Small intestine (tissue), 7 donors: ENCODE results near the gene ADSL. TPM values are rescaled to one million over a fixed set of nuclear protein-coding genes. Genes with fewer than 3 reads are reported as not detected.
A peak's percentile ranks its signal among the peaks of the same experiment; 100 is the strongest.

Experiments
- DNase-seq, 2 donors: peaks; one replicate each; pipeline versions ENCODE4 v3.0.0 to v3.0.0-alpha.2; 2013
- FAIRE-seq: peaks from 2 replicates; lab custom pipeline; 2012; peaks lifted over from hg19 to GRCh38; lab: Jason Lieb, UNC
- H3K27ac ChIP-seq, 3 donors: one replicate each; pipeline ENCODE4 v1.5.1; 2013; ENCODE audit warnings: low read length in 2 of 3, mild to moderate bottlenecking in 2 of 3, control low read depth in 1 of 3, inconsistent platforms in 1 of 3, low read depth in 1 of 3, moderate library complexity in 1 of 3
- H3K27me3 ChIP-seq, 3 donors: one replicate each; pipeline ENCODE4 v1.6.1; 2013; ENCODE audit warnings: low read length in 3 of 3, inconsistent platforms in 1 of 3; ENCODE audit not compliant: control insufficient read depth in 3 of 3, insufficient read depth in 3 of 3
- H3K36me3 ChIP-seq, 3 donors: one replicate each; pipeline ENCODE4 v1.6.1; 2013; ENCODE audit warnings: low read length in 3 of 3, inconsistent platforms in 1 of 3, low read depth in 1 of 3, mild to moderate bottlenecking in 1 of 3, moderate library complexity in 1 of 3; ENCODE audit not compliant: control insufficient read depth in 3 of 3, insufficient read depth in 2 of 3
- H3K4me1 ChIP-seq, 3 donors: one replicate each; pipeline ENCODE4 v1.6.1; 2013; ENCODE audit warnings: low read length in 2 of 3, inconsistent platforms in 1 of 3, low read depth in 1 of 3, mild to moderate bottlenecking in 1 of 3, moderate library complexity in 1 of 3; ENCODE audit not compliant: control insufficient read depth in 3 of 3, insufficient read depth in 2 of 3
- H3K4me3 ChIP-seq, 3 donors: one replicate each; pipeline ENCODE4 v1.5.1; 2013; ENCODE audit warnings: low read length in 3 of 3, control low read depth in 1 of 3, inconsistent platforms in 1 of 3, low read depth in 1 of 3, mild to moderate bottlenecking in 1 of 3, moderate library complexity in 1 of 3
- H3K9me3 ChIP-seq, 2 donors: one replicate each; pipeline ENCODE4 v1.6.1; 2013; ENCODE audit warnings: low read depth in 1 of 2, low read length in 1 of 2; ENCODE audit not compliant: control insufficient read depth in 2 of 2, insufficient read depth in 1 of 2
- WGBS, 3 donors: extraction: QIAGEN DNeasy Blood & Tissue Kit; methylation state at CpG; one replicate each; pipeline ENCODE4 v1.1.7; 2013; 5-methylcytosine and 5-hydroxymethylcytosine counted together
- polyA plus RNA-seq, 4 donors: library from polyadenylated mRNA; stranded (reverse) in 3 of 4; unstranded in 1 of 4; fragments of 200-250 nt in 3 of 4; fragments of 120-200 nt in 1 of 4; gene quantifications; one replicate each; pipeline versions ENCODE4 v1.2.1 to v1.2.3, GENCODE V29; 2013
- donor health status: healthy with polysubstance abuse.
- donor health status: control.
- donor health status: control.
- donor health status: Bipolar disorder and iron deficiency.
- donor health status: healthy.

ADSL gene
- polyA plus RNA-seq, 4 donors: 23.9 to 78.2 (median 45.2) TPM

DNA sequence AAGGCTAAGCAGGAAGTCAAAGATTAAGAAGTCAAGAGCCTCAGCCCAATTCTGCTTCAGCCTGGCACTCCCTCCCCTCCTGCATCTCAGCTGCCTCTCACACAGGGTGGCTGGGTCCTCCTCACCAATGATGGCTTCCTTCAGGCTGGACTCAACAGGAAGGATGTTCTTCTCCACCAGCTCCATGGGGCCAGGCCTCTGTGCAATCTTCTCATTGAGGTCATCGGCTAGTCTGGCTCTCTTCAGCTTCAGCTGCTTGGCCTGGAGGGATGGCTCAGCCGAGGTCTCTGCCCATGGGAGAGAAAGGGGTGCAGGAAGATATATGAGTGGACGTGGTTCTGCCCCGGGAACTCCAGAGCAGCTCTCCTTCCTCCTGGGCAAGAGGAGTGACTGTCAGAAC lies 83.2 kb downstream of the ADSL start:
- Histone ChIP-seq H3K4me1 (no peaks in the 10 kb centered on the region), H3K4me3 (no peak overlapping the region), H3K27ac (no peak overlapping the region), H3K9me3 (no peaks in the 10 kb centered on the region), H3K36me3 (peaks cover 8 to 68% (median 11%) of the 10 kb centered on the region in 3 donors), H3K27me3 (no peaks in the 10 kb centered on the region)
- FAIRE-seq: no peak
- 92 to 97% (median 97%) methylated on average over 4 of the region's 4 CpGs for WGBS, 3 donors
- DNase-seq: no peak

DNA sequence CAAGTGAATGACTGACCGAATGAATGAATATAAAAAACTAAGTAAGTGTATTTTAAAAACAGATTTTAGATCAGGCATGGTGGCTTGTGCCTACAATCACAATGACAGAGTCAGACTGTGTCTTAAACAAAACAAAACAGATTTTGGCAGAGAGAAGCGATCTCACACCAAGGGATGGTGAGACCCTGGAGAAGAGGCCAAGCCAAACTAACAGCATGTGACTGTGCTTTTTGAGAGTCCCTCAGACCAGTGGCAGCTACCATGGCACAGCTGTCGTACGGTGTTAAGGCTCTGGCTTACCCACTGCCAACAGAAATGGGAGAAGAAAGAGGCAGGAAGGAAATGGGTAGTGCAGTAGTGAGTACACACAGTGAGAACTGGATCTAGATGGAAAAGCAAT lies 84.7 kb downstream of the ADSL start:
- DNase-seq: no peak
- 86 to 97% (median 97%) methylated on average over 4 of the region's 4 CpGs for WGBS, 3 donors
- Histone ChIP-seq H3K4me1 (no peaks in the 10 kb centered on the region), H3K27ac (no peak overlapping the region), H3K9me3 (no peaks in the 10 kb centered on the region), H3K27me3 (no peaks in the 10 kb centered on the region), H3K4me3 (no peak overlapping the region), H3K36me3 (peaks cover 3 to 62% (median 11%) of the 10 kb centered on the region in 3 donors)
- FAIRE-seq: no peak

DNA sequence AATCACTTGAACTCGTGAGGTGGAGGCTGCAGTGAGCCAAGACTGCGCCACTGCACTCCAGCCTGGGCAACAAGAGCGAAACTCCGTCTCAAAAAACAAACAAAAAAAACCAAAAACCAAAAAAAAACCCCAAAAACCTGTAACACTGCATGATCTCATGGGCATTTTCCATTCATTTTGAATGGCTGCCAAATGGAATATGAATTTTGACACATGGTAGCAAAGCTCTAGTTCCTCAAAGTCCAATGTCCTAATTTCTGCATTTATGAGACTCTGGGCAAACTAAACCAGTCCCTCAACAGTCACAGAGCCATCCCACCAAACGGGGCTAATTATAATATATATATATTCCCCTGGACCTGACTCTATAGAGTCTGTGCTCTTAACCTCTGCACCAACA lies 85.9 kb downstream of the ADSL start:
- DNase-seq (no peak), FAIRE-seq (no peak)
- 75 to 79% (median 78%) methylated on average over 5 of the region's 5 CpGs for WGBS, 3 donors
- no peaks in the 10 kb centered on the region for H3K27me3 ChIP-seq
- no peak overlapping the region for H3K27ac ChIP-seq
- H3K9me3 ChIP-seq: no peaks in the 10 kb centered on the region
- H3K4me1 ChIP-seq: peaks cover 0 to 7% (median 6%) of the 10 kb centered on the region in 3 donors
- peaks cover 0 to 51% (median 11%) of the 10 kb centered on the region in 3 donors for H3K36me3 ChIP-seq
- H3K4me3 ChIP-seq: no peak overlapping the region

DNA sequence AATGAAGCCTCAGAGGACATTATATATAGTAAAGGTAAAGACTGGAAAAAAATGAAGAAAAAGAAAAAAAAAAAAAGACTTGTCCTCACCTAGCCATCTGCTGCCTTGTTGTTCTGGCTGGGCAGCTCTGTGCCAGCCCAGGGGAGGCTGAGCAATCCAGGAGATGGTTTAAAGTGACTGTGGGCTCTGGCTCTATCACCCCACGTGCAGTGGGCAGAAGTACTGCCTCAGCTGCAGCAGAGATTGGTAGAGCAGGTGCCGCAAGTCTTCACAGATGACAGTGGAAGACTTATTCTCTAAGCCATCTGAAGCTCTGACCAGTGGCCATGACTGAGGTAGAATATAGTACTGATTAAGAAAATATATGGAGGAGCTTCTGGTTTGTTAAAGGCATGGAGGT lies 86.3 kb downstream of the ADSL start:
- Histone ChIP-seq H3K27me3 (no peaks in the 10 kb centered on the region), H3K36me3 (peaks cover 0 to 48% (median 11%) of the 10 kb centered on the region in 3 donors), H3K4me1 (peaks cover 0 to 7% (median 7%) of the 10 kb centered on the region in 3 donors), H3K27ac (no peak overlapping the region), H3K9me3 (no peaks in the 10 kb centered on the region), H3K4me3 (no peak overlapping the region)
- DNase-seq (no peak), FAIRE-seq (no peak)
- WGBS, 3 donors: 83 to 96% (median 92%) methylated on average over 2 of the region's 2 CpGs

DNA sequence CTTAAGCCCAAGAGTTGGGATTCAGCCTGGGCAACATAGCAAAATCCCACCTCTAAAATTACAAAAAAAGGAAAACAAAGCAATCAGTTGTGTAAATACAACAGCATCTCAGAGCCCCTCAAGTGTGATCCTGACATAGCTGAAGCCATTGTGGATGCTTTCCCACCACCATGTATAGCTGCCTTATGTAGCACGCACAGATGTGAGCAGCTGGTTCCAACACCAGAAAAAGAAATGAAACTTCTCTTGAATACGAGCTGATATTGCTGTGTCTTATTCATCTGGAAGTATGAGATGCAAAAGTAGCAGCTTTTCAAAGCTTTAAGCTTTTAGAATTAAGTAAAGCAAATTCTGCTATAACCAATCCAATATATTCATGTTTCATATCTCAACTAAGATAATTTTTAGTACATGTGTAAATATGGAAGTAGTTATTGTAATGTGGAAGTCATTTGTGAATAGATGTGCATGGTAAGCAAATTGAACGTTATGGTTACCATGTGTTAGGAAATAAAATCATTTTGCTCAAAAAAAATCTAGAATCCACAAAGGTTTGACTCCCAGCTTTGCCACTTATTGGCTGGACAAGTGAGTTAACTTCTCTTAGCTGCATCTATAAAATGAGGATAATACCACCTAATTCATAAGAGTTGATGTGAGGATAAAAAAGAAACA lies 87.3 kb downstream of the ADSL start:
- DNase-seq (no peak), FAIRE-seq (no peak)
- Histone ChIP-seq H3K27me3 (no peaks in the 10 kb centered on the region), H3K9me3 (no peaks in the 10 kb centered on the region), H3K4me3 (no peak overlapping the region), H3K27ac (no peak overlapping the region), H3K4me1 (peaks cover 0 to 7% (median 7%) of the 10 kb centered on the region in 3 donors), H3K36me3 (peaks cover 0 to 39% (median 9%) of the 10 kb centered on the region in 3 donors)
- 54 to 80% (median 74%) methylated on average over 3 of the region's 3 CpGs for whole genome bisulfite sequencing, 3 donors

DNA sequence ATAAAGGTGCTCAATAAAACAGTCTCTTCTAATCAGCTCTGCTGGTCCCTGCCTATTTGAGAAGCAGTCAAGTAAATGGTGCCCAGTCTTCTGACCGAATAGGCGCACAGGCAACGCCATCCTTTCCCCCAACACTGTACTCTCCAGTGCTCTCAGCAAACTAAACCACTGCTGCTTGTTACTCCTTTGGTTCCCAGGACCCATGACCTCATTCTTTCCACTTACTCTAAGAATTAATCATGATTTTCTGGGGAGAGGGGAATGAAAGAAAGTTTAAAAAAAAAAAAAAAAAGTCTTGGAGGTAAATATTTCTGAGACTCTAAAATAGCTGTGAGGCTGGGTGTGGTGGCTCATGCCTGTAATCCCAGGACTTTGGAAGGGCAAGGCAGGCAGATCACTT lies 87.8 kb downstream of the ADSL start:
- FAIRE-seq (no peak), DNase-seq (no peak)
- Histone ChIP-seq H3K27ac (no peak overlapping the region), H3K36me3 (peaks cover 0 to 34% (median 6%) of the 10 kb centered on the region in 3 donors), H3K4me3 (no peak overlapping the region), H3K4me1 (peaks cover 0 to 7% (median 7%) of the 10 kb centered on the region in 3 donors), H3K27me3 (no peaks in the 10 kb centered on the region), H3K9me3 (no peaks in the 10 kb centered on the region)
- 95 to 97% (median 97%) methylated on average over 3 of the region's 3 CpGs for WGBS, 3 donors

DNA sequence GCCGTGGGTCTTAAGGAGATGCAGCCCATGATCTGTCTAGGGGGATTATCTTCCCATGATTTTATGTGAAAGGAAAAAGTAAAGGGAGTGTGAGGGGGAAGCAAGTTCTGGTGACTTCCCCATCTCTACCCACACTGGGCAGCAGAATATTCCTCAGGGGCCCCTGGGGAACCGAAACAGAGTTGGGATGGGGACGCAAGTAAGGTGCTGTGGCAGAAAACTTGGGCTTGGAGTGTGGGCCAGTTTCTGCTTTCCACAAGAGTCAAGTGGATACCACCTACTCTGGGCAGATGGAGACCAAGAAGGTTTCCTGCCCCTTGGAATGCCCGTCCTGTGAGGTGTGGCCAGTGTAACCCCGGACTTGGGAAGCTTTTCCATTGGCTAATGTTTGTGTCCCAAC lies 88.4 kb downstream of the ADSL start:
- H3K27ac ChIP-seq: no peak overlapping the region
- H3K9me3 ChIP-seq: no peaks in the 10 kb centered on the region
- peaks cover 0 to 7% (median 7%) of the 10 kb centered on the region in 3 donors for H3K4me1 ChIP-seq
- 89 to 96% (median 92%) methylated on average over 5 of the region's 5 CpGs for WGBS, 3 donors
- DNase-seq (no peak), FAIRE-seq (no peak)
- H3K36me3 ChIP-seq: peaks cover 0 to 29% (median 2%) of the 10 kb centered on the region in 3 donors
- H3K4me3 ChIP-seq: no peak overlapping the region
- no peaks in the 10 kb centered on the region for H3K27me3 ChIP-seq

DNA sequence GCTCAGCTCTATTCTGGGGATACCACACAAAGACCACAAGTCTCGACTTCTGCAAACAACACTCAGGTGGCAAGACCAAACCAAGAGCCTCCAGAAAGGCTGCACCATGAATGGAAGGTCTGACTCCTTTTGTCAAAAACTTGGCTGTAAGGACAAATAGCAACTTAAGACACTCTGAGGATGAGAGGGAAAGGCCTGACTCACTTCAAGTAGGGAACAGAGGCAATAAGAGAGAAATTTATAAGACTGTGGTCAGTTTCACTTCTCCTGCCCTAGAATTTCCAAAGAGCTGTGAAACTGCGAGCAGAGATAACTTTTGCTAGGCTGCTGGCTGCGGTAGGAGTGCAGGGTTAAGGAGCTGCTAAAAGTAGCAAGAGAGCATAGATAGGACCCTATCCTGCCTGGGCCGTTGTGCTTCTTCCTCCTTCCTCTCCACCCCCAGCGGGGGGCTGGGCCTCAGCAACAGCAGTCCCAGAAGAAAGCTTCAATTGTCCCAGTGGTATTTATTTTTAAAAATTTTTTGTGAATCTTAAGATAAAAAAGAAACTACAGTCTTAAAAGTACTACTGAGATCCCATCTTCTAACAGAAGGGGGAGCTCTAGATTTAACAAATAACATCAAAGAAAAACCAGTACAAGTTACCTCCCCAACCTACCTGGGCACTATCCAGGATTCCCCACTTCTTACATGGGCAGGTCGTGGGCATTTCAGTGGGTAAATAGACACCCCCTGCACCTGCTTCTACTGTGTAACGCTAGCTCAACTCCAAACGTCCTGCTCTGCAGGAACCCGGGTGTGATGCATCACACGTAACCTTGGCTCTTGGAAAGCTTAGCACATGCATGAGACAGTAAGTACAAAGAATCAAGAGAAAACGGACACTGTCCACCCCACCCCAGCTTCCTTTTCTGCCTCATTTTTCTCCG lies 90.5 kb downstream of the ADSL start:
- FAIRE-seq: no peak
- Histone ChIP-seq H3K27ac (peak overlapping the region; percentile 27 to 77 (median 41)), H3K36me3 (peaks cover 3 to 17% (median 5%) of the 10 kb centered on the region in 3 donors), H3K9me3 (no peaks in the 10 kb centered on the region), H3K4me1 (peaks cover 0 to 9% (median 7%) of the 10 kb centered on the region in 3 donors), H3K4me3 (no peak overlapping the region), H3K27me3 (no peaks in the 10 kb centered on the region)
- WGBS, 3 donors: 23 to 34% (median 30%) methylated on average over 12 of the region's 12 CpGs
- peak; percentile 64 to 69 for DNase-seq
